ENCODE data around the gene CISD2.
"Not testable (repeated sequence)": the region's sequence is repeated elsewhere in the genome, so short reads cannot be mapped to it uniquely, and the experiment has no call there.

CISD2 gene, protein sequence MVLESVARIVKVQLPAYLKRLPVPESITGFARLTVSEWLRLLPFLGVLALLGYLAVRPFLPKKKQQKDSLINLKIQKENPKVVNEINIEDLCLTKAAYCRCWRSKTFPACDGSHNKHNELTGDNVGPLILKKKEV

DNA sequence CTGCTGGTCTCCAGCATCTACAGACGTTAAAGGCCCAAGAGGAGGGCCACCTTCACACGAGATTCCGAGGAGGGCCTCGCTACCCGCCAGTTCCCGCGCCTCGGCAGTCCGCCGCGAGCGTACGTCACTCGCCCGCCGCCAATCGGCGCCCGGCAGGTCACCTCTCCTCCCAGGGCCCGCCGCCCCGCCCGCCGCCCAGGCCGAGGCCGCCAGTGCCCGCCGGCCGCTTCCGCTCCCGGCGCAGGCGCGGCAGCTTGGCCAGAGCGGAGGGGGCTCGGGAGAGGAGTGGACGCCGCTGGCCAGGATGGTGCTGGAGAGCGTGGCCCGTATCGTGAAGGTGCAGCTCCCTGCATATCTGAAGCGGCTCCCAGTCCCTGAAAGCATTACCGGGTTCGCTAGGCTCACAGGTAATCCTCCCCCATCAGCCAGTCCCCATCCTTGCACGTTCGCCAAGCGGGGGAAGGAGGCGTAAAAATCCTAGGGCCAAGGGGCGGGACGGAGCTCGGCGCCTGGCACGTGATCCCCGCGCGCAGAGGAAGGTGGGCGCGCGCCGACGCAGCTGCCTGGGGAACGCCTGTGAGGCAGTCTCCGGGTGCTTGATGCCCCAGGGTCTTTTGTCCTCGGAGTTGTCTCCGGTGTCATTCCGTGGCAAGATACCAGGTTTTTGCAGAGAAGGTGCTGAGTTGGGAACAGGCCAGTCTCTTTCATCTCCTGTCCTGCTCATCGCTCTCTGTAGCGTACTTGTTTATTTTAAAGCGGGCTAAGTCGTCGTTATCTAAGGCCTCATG, at the start of gene CISD2:
TSS of gene CISD2 (plus strand) at position 212 of the 788 bp plus-strand sequence. CDS start at position 305, 93 bp downstream.
- H3K9me3 Mint-ChIP-seq (ENCODE audit: low read depth) = no peaks in the 10 kb centered on the region
- H3K36me3 Mint-ChIP-seq = peaks cover 13% of the 10 kb centered on the region
- peak within 1 kb of the TSS; percentile 98 for H3K27ac Mint-ChIP-seq
- H3K27me3 Mint-ChIP-seq = no peaks in the 10 kb centered on the region
- peaks cover 71% of the 10 kb centered on the region for H3K4me1 Mint-ChIP-seq (ENCODE audit: low read depth)
- H3K4me3 Mint-ChIP-seq = peak within 1 kb of the TSS; percentile 90

DNA sequence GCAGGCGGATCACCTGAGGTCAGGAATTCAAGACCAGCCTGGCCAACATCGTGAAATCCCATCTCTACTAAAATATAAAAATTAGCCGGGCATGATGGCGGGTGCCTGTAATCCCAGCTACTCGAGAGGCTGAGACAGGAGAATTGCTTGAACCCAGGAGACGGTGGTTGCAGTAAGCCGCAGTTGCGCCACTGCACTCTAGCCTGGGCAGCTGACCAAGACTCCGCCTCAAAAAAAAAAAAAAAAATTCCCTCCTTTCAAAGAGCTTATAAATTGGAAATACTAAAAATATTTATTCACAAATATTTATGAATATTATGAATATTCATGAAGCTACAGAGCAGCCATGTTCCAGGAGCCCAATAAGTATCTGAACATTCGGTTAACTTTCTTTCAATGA, 49.7 kb upstream of the CISD2 start:
- H3K4me1 Mint-ChIP-seq (ENCODE audit: low read depth) = peaks cover 88% of the 10 kb centered on the region
- H3K27ac Mint-ChIP-seq = peak overlapping the region; percentile 90
- H3K27me3 Mint-ChIP-seq; H3K9me3 Mint-ChIP-seq (ENCODE audit: low read depth): not testable (repeated sequence)
- peak overlapping the region; percentile 82 for H3K4me3 Mint-ChIP-seq
- H3K36me3 Mint-ChIP-seq = peaks cover 32% of the 10 kb centered on the region

DNA sequence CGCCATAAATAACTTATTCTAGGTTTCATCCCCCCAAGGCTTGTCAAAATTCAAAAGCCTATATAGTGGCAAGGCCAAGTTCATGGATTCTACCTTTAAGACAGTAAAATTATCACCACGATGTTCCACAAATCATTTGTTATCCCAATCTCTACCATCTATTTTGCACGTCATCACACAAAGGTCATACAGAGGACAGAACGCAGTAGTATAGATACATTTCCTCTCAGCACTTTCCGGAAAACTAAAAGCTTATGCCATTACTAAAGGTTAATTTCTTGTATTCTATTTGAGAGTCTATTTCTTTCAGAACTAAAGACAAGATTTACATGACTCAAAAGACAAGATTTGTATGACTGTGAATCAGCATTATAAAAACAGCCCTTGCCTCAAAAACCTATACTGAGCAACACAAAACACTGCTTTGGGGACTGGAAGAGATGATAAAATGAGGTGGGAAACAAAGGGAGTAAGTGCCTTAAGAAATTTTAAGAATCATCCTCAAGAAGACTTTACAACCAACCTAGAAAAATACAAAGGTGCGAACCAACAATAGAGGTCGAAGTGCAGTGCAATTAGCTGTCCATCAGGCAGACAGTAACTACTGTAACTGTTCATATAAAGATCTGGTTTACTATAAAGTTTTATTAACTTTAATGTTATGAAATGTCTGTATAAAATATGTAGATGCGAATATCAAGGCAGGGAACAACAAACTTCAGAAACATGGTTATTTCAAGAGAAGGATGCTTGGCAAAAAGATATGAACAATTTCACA, 49.0 kb upstream of the CISD2 start:
- Mint-ChIP-seq H3K27ac (peak overlapping the region; percentile 90), H3K9me3 (ENCODE audit: low read depth) (no peaks in the 10 kb centered on the region), H3K36me3 (peaks cover 29% of the 10 kb centered on the region), H3K27me3 (no peaks in the 10 kb centered on the region), H3K4me1 (ENCODE audit: low read depth) (peaks cover 87% of the 10 kb centered on the region), H3K4me3 (no peak overlapping the region)

DNA sequence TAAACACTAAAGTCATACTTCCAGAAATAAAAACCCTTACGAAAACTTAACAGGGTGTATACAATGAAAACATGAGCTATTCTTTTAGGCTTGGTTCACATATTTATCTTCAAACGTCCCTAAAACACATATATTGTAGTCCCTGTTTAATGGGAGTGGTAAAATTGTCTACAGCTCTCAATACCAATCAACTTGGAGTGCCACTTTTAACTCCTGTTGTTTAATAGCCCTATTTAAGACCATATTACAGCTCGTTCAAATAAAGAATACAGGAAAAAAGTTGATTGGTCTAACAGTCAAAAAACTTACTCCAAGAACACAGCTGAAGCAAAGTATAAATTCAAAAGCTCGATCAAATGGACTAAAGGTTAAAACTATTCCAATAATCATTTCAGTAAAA, 45.3 kb upstream of the CISD2 start:
- H3K27ac Mint-ChIP-seq = peak overlapping the region; percentile 62
- no peaks in the 10 kb centered on the region for H3K9me3 Mint-ChIP-seq (ENCODE audit: low read depth)
- H3K4me1 Mint-ChIP-seq (ENCODE audit: low read depth) = peaks cover 61% of the 10 kb centered on the region
- no peak overlapping the region for H3K4me3 Mint-ChIP-seq
- peaks cover 18% of the 10 kb centered on the region for H3K36me3 Mint-ChIP-seq
- no peaks in the 10 kb centered on the region for H3K27me3 Mint-ChIP-seq

DNA sequence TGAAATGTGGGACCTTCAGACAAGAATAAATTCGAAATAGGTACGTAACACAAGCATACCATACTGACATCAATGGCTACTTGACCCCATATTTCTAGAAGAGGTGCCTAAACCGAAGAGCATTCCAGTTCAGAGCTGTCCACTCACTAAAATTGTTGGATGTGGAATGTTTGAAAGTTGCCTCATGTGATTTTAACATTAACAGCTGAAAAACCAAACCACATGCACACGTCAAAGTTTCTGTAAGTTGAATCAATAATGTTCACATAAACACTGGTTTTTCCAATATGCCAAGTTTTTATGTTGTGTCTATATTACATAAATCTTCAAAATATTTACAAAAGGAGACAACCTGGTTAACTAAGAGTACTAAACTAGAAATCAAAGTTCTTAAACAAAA, 44.9 kb upstream of the CISD2 start:
- H3K27ac Mint-ChIP-seq = peak overlapping the region; percentile 62
- H3K27me3 Mint-ChIP-seq = no peaks in the 10 kb centered on the region
- H3K4me1 Mint-ChIP-seq (ENCODE audit: low read depth) = peaks cover 60% of the 10 kb centered on the region
- H3K9me3 Mint-ChIP-seq (ENCODE audit: low read depth) = no peaks in the 10 kb centered on the region
- no peak overlapping the region for H3K4me3 Mint-ChIP-seq
- peaks cover 18% of the 10 kb centered on the region for H3K36me3 Mint-ChIP-seq

DNA sequence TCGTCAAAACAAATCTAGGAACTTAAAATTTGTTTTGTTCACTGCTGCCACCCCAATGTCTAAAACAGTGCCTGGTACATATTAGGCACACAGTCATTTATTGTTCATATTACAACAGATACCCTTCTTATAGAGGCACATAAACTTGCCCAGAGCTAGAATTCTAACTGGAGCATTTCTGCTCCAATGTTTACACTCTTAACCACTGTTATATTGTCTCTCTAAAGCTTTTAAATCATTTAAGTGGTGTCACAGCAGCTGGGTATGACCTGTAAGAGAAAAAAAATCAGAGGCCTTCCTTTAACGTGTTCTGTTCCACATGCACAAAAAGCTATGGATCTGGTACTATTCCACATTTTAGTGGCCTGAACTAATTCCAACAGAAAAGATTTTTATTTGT, 44.4 kb upstream of the CISD2 start:
- Mint-ChIP-seq H3K4me1 (ENCODE audit: low read depth) (peaks cover 63% of the 10 kb centered on the region), H3K4me3 (no peak overlapping the region), H3K36me3 (peaks cover 17% of the 10 kb centered on the region)

DNA sequence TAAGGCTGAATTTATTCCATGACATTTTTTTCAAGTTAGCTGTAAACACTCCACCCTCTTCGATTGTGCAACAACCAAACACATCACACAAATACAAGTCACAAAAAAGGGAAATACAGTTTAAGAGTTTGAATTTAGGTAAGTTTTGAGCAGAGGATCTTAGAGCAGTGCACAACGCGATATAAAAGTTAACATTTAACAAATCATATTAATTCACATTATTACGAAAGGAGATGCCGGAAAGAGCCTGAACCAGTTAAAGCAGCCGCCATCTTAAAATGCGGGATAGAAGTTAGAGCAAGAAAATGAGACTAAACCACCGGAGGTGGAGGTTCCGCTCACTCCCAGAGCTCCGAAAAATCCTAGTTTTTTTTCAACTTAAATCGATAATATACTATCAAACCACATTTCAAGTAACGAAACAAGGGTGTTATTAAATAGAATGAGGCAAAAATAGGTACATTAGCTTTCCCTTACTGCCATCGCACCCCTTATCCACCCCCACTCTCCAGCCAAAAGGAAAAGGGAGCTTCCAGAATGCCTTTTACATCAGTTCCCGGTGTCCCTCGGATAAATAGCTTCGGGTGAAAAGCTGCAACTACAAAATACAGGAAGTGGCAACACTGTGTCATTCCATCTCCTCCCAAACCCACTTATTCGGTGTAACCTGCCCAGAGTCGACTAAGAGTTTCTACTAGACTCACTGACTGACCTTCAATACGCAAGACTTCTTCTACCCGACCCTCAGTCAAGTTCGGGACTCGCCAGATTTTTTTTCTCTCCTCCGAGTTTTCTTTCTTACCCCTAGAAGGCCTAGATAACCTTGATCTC, 43.3 kb upstream of the CISD2 start:
- Mint-ChIP-seq H3K9me3 (ENCODE audit: low read depth) (no peaks in the 10 kb centered on the region), H3K27ac (no peak overlapping the region), H3K36me3 (peaks cover 10% of the 10 kb centered on the region), H3K27me3 (no peaks in the 10 kb centered on the region), H3K4me3 (no peak overlapping the region), H3K4me1 (ENCODE audit: low read depth) (peaks cover 53% of the 10 kb centered on the region)

More for the DNA sequence above, 44.4 kb upstream of the CISD2 start:
- no peaks in the 10 kb centered on the region for H3K27me3 Mint-ChIP-seq
- H3K9me3 Mint-ChIP-seq (ENCODE audit: low read depth) = no peaks in the 10 kb centered on the region
- H3K27ac Mint-ChIP-seq = no peak overlapping the region

DNA sequence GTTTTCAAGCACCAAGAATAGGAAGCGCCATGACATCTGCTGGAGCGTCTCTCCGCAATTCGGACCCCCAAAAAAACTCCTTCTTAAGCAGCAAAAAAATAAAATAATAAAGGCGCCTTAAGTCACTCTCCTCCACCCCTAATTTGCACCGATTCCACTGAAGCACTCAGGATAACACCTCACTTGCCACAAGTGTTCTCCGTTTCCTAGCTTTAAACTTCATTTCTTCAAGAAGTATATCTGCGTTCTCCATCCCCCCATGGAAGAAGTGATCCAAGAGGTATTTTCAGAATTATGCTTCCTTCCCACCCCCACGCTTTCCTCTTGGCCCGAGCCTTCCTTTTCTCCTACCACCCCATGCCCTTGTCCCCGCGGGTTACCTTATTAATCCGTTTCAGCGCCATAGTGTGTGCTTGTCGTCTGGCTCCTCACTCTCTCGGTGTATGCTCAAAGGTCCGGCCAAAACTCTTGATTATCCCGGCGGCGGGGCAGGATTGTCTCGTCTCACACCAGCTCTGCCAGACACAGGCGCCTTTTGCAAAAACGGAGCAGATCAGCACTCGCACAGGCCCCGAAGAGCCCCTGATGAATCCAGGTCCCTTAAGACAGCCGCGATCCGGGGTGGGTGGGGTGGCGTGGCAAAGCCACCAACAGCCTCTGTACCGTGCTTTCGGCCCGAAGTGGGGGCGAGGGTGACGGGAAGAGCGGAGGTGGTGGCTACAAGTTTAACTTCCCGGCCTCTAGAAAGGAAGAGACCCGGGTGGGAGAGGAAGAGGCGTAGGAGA, 42.5 kb upstream of the CISD2 start:
- H3K9me3 Mint-ChIP-seq (ENCODE audit: low read depth) = no peaks in the 10 kb centered on the region
- no peak overlapping the region for H3K27ac Mint-ChIP-seq
- no peak overlapping the region for H3K4me3 Mint-ChIP-seq
- peaks cover 7% of the 10 kb centered on the region for H3K36me3 Mint-ChIP-seq
- no peaks in the 10 kb centered on the region for H3K27me3 Mint-ChIP-seq
- H3K4me1 Mint-ChIP-seq (ENCODE audit: low read depth) = peaks cover 44% of the 10 kb centered on the region

DNA sequence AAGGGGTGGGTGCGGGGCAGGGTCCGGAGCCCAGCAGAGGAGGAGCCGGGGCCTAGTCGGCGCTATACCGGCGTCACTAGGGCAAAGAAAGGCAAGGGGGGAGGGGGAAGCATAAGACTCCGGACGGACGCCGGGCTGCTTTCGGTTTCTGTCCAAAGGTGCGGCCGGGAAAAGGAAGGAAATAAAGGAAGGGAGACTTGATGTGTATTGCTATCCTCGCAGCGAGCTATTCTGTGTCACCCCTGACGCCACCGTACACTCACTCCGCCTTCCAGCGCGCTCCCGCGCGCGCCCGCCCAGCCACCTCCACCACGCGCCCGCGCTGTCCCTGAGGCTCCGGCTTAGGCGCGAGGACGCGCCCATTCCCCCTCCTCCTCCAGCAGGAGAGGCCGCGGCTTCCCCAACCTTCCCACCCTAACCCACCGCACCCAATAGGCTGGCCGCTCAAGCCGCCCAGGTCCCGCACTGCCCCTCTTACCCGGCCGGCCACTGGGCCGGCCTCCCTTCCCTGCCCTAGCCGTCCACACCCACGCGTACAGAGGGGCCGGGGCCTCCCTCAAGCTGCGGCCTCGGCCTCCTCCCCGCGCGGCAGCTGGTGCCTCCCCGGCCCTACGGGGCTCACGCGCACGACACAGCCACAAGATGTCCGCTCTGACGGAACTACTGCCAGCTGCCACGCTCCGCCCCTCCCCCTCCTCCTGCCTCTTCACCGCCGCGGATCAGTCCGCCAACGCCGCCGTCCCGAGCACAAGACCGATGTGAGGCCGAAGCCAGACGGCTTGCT, 41.7 kb upstream of the CISD2 start, which contains the start of gene UBE2D3:
TSS of gene UBE2D3 (minus strand) at position 662 of the 784 bp plus-strand sequence. CDS start 1,043 bp downstream, outside the sequence.
- peaks cover 6% of the 10 kb centered on the region for H3K36me3 Mint-ChIP-seq
- H3K4me1 Mint-ChIP-seq (ENCODE audit: low read depth) = peaks cover 40% of the 10 kb centered on the region
- no peaks in the 10 kb centered on the region for H3K27me3 Mint-ChIP-seq
- no peak within 1 kb of the TSS for H3K4me3 Mint-ChIP-seq
- H3K9me3 Mint-ChIP-seq (ENCODE audit: low read depth) = no peaks in the 10 kb centered on the region
- no peak within 1 kb of the TSS for H3K27ac Mint-ChIP-seq

DNA sequence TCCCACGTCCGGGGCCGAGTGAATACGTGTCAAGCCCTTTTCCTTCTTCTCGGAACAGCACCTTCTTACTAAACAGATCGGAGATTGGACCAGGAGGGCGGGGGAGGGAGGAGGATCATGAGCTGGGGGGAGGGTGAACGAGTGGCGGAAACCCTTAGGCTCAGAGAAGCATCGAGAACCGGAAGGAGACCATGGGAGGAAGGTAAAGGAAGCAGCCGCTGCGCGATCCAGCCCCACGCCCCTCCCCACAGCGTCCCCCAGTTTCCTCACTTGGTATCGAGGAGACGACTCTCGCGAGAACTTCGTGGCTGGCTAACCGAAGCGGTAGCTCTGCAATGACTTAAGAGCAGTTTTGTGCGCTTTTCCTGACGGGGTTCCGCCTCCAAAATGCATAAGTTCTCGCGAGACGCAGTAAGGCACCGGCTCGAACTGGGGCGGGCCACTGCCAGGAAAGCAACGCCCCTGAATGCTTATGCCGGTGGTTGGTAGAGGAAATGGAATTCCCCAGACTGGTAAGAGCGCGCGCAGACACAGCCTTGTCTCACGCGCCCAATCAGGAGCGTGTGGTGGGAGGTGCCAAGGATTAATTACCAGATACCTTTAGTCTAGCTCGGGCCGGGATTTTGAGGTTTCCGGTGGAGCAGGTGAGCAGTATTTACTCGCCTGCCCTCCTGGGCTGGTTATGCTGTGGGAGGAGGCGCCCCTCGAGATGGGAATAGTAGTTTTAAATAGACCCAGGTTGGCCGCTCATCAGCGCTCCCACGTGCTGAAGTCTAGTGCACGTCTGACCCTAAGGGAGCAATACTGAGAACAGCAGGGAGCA, 40.9 kb upstream of the CISD2 start:
- Mint-ChIP-seq H3K27me3 (no peaks in the 10 kb centered on the region), H3K9me3 (ENCODE audit: low read depth) (no peaks in the 10 kb centered on the region), H3K27ac (no peak overlapping the region), H3K36me3 (peaks cover 2% of the 10 kb centered on the region), H3K4me3 (no peak overlapping the region), H3K4me1 (ENCODE audit: low read depth) (peaks cover 36% of the 10 kb centered on the region)

DNA sequence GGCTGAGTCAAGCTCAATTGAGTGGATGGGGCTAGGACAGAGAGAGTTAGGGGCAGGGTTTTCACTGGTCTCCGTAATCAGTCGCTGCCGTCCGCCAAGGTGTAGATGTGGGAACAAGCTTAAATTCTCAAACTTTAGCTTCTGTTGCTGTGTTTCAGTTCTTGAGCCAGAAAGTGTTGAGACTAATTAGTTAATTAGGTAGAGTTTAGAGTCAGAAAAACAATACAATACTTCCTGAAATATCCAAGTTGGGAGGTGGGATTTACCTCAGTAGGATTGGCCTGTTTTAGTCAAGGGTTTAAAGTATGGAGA, 40.3 kb upstream of the CISD2 start:
- Mint-ChIP-seq H3K9me3 (ENCODE audit: low read depth) (no peaks in the 10 kb centered on the region), H3K36me3 (no peaks in the 10 kb centered on the region), H3K27ac (no peak overlapping the region), H3K27me3 (no peaks in the 10 kb centered on the region), H3K4me3 (no peak overlapping the region), H3K4me1 (ENCODE audit: low read depth) (peaks cover 35% of the 10 kb centered on the region)

DNA sequence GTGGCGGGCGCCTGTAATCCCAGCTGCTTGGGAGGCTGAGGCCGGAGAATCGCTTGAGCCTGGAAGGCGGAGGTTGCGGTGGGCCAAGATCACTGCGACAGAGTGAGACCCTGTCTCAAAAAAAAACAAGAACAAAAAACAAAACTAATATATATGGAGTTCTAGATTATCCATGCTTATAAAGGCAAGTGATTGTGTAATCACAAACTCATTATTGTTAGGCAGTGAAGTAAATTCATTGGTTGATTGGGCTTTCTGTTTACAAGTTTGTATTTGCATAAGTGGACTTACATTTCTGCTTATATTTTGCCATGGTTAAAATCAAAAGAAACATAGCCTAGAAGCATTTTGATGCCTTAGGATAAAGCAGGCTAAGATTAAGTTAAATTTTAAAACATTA, 39.0 kb upstream of the CISD2 start:
- Mint-ChIP-seq H3K27me3 (no peaks in the 10 kb centered on the region), H3K9me3 (ENCODE audit: low read depth) (no peaks in the 10 kb centered on the region), H3K27ac (no peak overlapping the region), H3K36me3 (no peaks in the 10 kb centered on the region), H3K4me3 (no peak overlapping the region), H3K4me1 (ENCODE audit: low read depth) (peaks cover 27% of the 10 kb centered on the region)

DNA sequence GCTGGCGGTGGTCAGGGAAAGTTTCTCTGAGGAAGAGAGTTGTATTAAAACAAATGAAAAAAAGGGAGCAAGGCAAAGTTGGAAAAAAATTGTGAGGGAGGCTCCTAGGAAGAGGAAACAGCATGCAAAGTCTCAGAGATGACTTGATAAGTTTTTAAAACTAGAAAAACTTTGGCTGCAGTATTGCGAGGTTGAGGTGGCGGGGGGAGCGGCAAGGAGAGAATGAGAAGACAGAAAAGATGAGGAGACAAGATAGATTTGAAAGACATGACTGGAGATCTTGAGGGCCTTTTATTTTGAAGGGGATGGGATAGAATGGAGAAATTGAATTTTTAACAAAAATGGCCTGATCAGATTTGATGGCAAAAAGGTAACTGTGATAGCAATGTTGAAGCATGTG, 36.7 kb upstream of the CISD2 start:
- Mint-ChIP-seq H3K9me3 (ENCODE audit: low read depth) (no peaks in the 10 kb centered on the region), H3K27ac (peak overlapping the region; percentile 58), H3K36me3 (no peaks in the 10 kb centered on the region), H3K27me3 (no peaks in the 10 kb centered on the region), H3K4me3 (no peak overlapping the region), H3K4me1 (ENCODE audit: low read depth) (peaks cover 33% of the 10 kb centered on the region)

Data from activated naive CD8-positive, alpha-beta T cell (primary cell).